ENCODE data around the gene PIK3CD. TPM values are rescaled to one million over a fixed set of nuclear protein-coding genes. Genes with fewer than 3 reads are reported as not detected.

PIK3CD gene
- total and polyA plus RNA-seq, 4 donors = 1.8 to 11.3 (median 3.4) TPM

DNA sequence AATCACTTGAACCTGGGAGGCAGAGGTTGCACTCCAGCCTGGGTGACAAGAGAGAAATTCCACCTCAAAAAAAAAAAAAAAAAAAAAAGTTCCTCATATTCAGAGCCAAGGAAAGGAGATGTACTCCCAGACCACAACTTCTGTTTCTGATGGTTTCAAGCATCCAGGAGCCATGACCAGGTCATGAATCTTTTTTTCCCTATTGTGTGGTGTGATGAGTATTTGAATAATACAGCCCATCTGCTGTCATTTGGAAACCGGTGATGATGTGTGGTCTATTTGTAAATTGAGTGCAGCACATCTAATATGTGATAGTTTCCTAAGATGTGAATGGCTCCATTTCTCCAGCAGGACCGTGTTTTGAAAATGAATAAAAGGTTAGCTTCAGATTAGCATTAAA, 18.6 kb downstream of the PIK3CD start (continued):
- TF ChIP-seq HNF4G (IDR thresholded peaks at IDR 0.05) = no peak

DNA sequence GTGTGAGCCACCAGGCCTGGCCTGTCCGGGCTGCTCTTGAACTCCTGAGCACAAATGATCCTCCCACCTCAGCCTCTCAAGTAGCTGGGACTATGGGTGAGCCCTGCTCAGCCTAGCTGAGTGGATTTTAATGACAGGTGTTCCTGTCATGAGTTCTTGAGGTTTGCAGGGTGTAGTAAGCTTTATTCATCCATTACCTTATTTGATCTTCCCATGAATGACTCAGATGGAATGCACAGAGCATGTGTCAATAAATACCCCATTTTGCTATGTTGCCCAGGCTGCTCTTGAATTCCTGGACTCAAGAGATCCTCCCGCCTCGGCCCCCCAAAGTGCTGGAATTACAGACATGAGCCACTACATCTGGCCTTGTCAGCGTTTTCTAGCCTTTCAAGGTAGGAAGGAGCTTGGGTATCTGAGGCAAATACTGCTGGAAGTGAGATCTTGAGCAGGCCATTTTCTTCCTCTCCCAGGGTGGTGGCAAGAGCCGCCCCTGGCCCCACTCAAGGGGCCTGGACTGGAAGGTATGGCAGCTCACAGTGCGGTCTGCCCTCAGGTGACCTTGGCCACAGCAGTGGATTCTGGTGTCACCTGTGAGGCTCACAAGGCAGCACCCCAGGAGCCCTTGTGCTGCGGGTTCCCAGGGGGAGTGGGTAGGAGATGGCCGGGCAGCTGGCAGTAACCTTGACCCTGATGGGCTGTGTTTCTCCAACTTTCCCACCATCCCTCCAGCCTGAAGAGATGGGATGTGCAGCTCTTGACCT, 20.0 kb downstream of the PIK3CD start:
- TF ChIP-seq GABPA (IDR thresholded peaks at IDR 0.05 in 1 of 2, conservative IDR thresholded peaks at IDR 0.05 in 1 of 2) (no peak), YY1 (IDR thresholded peaks at IDR 0.05) (no peak), TAF1 (conservative IDR thresholded peaks at IDR 0.05) (no peak), RAD21 (IDR thresholded peaks at IDR 0.05) (no peak), JUND (IDR thresholded peaks at IDR 0.05) (no peak), SP1 (IDR thresholded peaks at IDR 0.05) (no peak), EGR1 (IDR thresholded peaks at IDR 0.05; ENCODE audit: low read depth in 2 of 2) (no peak), RXRA (IDR thresholded peaks at IDR 0.05) (no peak)
- TF ChIP-seq, protein P1, sequence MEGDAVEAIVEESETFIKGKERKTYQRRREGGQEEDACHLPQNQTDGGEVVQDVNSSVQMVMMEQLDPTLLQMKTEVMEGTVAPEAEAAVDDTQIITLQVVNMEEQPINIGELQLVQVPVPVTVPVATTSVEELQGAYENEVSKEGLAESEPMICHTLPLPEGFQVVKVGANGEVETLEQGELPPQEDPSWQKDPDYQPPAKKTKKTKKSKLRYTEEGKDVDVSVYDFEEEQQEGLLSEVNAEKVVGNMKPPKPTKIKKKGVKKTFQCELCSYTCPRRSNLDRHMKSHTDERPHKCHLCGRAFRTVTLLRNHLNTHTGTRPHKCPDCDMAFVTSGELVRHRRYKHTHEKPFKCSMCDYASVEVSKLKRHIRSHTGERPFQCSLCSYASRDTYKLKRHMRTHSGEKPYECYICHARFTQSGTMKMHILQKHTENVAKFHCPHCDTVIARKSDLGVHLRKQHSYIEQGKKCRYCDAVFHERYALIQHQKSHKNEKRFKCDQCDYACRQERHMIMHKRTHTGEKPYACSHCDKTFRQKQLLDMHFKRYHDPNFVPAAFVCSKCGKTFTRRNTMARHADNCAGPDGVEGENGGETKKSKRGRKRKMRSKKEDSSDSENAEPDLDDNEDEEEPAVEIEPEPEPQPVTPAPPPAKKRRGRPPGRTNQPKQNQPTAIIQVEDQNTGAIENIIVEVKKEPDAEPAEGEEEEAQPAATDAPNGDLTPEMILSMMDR (IDR thresholded peaks at IDR 0.05; ENCODE audit: low read depth, low read length, missing input control) = no peak
- TF ChIP-seq, protein P2, sequence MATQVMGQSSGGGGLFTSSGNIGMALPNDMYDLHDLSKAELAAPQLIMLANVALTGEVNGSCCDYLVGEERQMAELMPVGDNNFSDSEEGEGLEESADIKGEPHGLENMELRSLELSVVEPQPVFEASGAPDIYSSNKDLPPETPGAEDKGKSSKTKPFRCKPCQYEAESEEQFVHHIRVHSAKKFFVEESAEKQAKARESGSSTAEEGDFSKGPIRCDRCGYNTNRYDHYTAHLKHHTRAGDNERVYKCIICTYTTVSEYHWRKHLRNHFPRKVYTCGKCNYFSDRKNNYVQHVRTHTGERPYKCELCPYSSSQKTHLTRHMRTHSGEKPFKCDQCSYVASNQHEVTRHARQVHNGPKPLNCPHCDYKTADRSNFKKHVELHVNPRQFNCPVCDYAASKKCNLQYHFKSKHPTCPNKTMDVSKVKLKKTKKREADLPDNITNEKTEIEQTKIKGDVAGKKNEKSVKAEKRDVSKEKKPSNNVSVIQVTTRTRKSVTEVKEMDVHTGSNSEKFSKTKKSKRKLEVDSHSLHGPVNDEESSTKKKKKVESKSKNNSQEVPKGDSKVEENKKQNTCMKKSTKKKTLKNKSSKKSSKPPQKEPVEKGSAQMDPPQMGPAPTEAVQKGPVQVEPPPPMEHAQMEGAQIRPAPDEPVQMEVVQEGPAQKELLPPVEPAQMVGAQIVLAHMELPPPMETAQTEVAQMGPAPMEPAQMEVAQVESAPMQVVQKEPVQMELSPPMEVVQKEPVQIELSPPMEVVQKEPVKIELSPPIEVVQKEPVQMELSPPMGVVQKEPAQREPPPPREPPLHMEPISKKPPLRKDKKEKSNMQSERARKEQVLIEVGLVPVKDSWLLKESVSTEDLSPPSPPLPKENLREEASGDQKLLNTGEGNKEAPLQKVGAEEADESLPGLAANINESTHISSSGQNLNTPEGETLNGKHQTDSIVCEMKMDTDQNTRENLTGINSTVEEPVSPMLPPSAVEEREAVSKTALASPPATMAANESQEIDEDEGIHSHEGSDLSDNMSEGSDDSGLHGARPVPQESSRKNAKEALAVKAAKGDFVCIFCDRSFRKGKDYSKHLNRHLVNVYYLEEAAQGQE (IDR thresholded peaks at IDR 0.05) = no peak
- TF ChIP-seq, protein P3, sequence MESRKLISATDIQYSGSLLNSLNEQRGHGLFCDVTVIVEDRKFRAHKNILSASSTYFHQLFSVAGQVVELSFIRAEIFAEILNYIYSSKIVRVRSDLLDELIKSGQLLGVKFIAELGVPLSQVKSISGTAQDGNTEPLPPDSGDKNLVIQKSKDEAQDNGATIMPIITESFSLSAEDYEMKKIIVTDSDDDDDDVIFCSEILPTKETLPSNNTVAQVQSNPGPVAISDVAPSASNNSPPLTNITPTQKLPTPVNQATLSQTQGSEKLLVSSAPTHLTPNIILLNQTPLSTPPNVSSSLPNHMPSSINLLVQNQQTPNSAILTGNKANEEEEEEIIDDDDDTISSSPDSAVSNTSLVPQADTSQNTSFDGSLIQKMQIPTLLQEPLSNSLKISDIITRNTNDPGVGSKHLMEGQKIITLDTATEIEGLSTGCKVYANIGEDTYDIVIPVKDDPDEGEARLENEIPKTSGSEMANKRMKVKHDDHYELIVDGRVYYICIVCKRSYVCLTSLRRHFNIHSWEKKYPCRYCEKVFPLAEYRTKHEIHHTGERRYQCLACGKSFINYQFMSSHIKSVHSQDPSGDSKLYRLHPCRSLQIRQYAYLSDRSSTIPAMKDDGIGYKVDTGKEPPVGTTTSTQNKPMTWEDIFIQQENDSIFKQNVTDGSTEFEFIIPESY (IDR thresholded peaks at IDR 0.05) = no peak
- TF ChIP-seq, protein P4, sequence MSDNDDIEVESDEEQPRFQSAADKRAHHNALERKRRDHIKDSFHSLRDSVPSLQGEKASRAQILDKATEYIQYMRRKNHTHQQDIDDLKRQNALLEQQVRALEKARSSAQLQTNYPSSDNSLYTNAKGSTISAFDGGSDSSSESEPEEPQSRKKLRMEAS (IDR thresholded peaks at IDR 0.05) = no peak
- H3K27ac ChIP-seq (ENCODE audit: low read depth in 1 of 2, low read length in 2 of 2) = no peak overlapping the region
- H3K27me3 ChIP-seq (ENCODE audit: control insufficient read depth in 4 of 4, insufficient read depth in 4 of 4, low read length in 3 of 4) = no peaks in the 10 kb centered on the region

More for the DNA sequence above, 20.0 kb downstream of the PIK3CD start:
- Histone ChIP-seq H3K36me3 (ENCODE audit: control insufficient read depth in 4 of 4, insufficient read depth in 3 of 4, low read depth in 1 of 4, low read length in 3 of 4) (no peaks in the 10 kb centered on the region), H3K9me3 (ENCODE audit: control insufficient read depth in 4 of 4, low read length in 3 of 4) (no peaks in the 10 kb centered on the region), H3K4me3 (ENCODE audit: low read depth in 1 of 3, low read length in 3 of 3) (no peak overlapping the region), H3K4me1 (ENCODE audit: control insufficient read depth in 4 of 4, insufficient read depth in 4 of 4, low read length in 3 of 4) (no peaks in the 10 kb centered on the region), H3K9ac (ENCODE audit: low read depth in 1 of 2, low read length in 2 of 2) (no peak overlapping the region)
- 88% methylated on average over 8 of the region's 8 CpGs for WGBS
- no peak for DNase-seq (ENCODE audit: low spot score)

Data from liver (tissue), 9 donors.